B cell (primary cell): Measurements from ENCODE around the gene ZNF79. TPM values are rescaled to one million over a fixed set of nuclear protein-coding genes. Genes with fewer than 3 reads are reported as not detected.

ENCODE experiments used
- ATAC-seq: fragments of 200-7000 bp; cut with Tn5 transposase; one replicate; pipeline ENCODE4 v1.10.0; 2021; ENCODE audit warnings: low read depth, mild to moderate bottlenecking, moderate number of reproducible peaks, moderate library complexity
- CTCF ChIA-PET: fragments of 350-600 bp; sonication (Branson Sonifier 250); formaldehyde crosslinking; loops from one replicate; lab custom pipeline; 2021; ENCODE audit warnings: antibody characterized with exemption, inconsistent platforms; lab: Charles Lee
- POLR2A ChIA-PET: fragments of 350-600 bp; sonication (Branson Sonifier 250); formaldehyde crosslinking; loops from one replicate; lab custom pipeline; 2021; ENCODE audit warnings: antibody characterized with exemption; lab: Charles Lee
- DNase-seq: peaks from one replicate; pipeline ENCODE4 v3.0.0; 2013
- H2AFZ ChIP-seq: 2 replicates; pipeline ENCODE4 v1.6.1; 2012; ENCODE audit warnings: mild to moderate bottlenecking, low read depth, low read length; ENCODE audit not compliant: insufficient read depth, poor library complexity, severe bottlenecking
- H3K27ac ChIP-seq, 2 donors: 1 replicate in 1 of 2; 2 replicates in 1 of 2; pipeline ENCODE4 v1.5.1; 2012 to 2013; ENCODE audit warnings: low read length in 2 of 2, mild to moderate bottlenecking in 2 of 2, moderate library complexity in 1 of 2
- H3K27me3 ChIP-seq, 4 experiments: fragments of 200-600 bp in 1 of 4; sonication (generic) in 1 of 4; replicated peaks in 1 of 4; 1 replicate in 2 of 4; 2 replicates in 2 of 4; pipeline versions ENCODE4 v1.6.1 to v1.7.0; 2013 to 2016; ENCODE audit warnings: low read length in 3 of 4, mild to moderate bottlenecking in 2 of 4, mixed read lengths in 1 of 4, moderate library complexity in 1 of 4; ENCODE audit not compliant: insufficient read depth in 4 of 4, control insufficient read depth in 3 of 4; ENCODE audit errors: control extremely low read depth in 1 of 4
- H3K36me3 ChIP-seq, 2 experiments: replicated peaks in 1 of 2; 1 replicate in 1 of 2; 2 replicates in 1 of 2; pipeline versions ENCODE4 v1.6.1 to v1.7.1; 2013; ENCODE audit warnings: low read length in 1 of 2; ENCODE audit not compliant: insufficient read depth in 2 of 2, control insufficient read depth in 1 of 2; ENCODE audit errors: control extremely low read depth in 1 of 2, extremely low read depth in 1 of 2
- H3K4me1 ChIP-seq, 2 donors: fragments of 200-600 bp in 1 of 2; sonication (generic) in 1 of 2; 1 replicate in 1 of 2; 2 replicates in 1 of 2; pipeline versions ENCODE4 v1.5.1 to v1.6.1; 2013 to 2017; ENCODE audit warnings: low read length in 2 of 2; ENCODE audit not compliant: control insufficient read depth in 2 of 2, insufficient read depth in 2 of 2
- H3K4me2 ChIP-seq: replicated peaks from 2 replicates; pipeline ENCODE3; 2012; ENCODE audit warnings: mild to moderate bottlenecking, low read depth, low read length; ENCODE audit not compliant: poor library complexity, severe bottlenecking
- H3K4me3 ChIP-seq, 5 experiments: fragments of 200-600 bp in 1 of 5; sonication (generic) in 1 of 5; 1 replicate in 3 of 5; 2 replicates in 2 of 5; pipeline versions ENCODE4 v1.5.1 to v1.7.0; 2011 to 2016; ENCODE audit warnings: low read length in 4 of 5, mild to moderate bottlenecking in 4 of 5, low read depth in 2 of 5, control low read depth in 1 of 5, moderate library complexity in 1 of 5; ENCODE audit not compliant: insufficient read depth in 1 of 5; ENCODE audit errors: control extremely low read depth in 1 of 5, extremely low read depth in 1 of 5
- H3K79me2 ChIP-seq: fragments of 200-600 bp; sonication (generic); one replicate; pipeline ENCODE4 v1.6.0; 2016; ENCODE audit warnings: low read length; ENCODE audit not compliant: control insufficient read depth, insufficient read depth
- H3K9ac ChIP-seq: fragments of 200-600 bp; sonication (generic); 2 replicates; pipeline ENCODE4 v1.6.1; 2017; ENCODE audit warnings: mild to moderate bottlenecking, low read length, moderate library complexity
- H3K9me3 ChIP-seq, 3 donors: one replicate each; pipeline versions ENCODE4 v1.6.1 to v1.7.1; 2013; ENCODE audit warnings: low read length in 2 of 3; ENCODE audit not compliant: control insufficient read depth in 2 of 3, insufficient read depth in 1 of 3; ENCODE audit errors: control extremely low read depth in 1 of 3
- H4K20me1 ChIP-seq: 2 replicates; pipeline ENCODE4 v1.6.0; 2012; ENCODE audit warnings: mild to moderate bottlenecking, low read length; ENCODE audit not compliant: insufficient read depth, control insufficient read depth, poor library complexity, severe bottlenecking
- H3K27ac Mint-ChIP-seq: one replicate; pipeline ENCODE4 v1.8.0; 2021; ENCODE audit warnings: mixed read lengths
- H3K27me3 Mint-ChIP-seq: one replicate; pipeline ENCODE4 v1.8.0; 2021; ENCODE audit warnings: mixed read lengths
- H3K4me1 Mint-ChIP-seq: one replicate; pipeline ENCODE4 v1.8.0; 2021; ENCODE audit warnings: mixed read lengths
- H3K4me3 Mint-ChIP-seq: one replicate; pipeline ENCODE4 v1.8.0; 2021; ENCODE audit warnings: mixed read lengths
- H3K9me3 Mint-ChIP-seq: one replicate; pipeline ENCODE4 v1.8.0; 2022; ENCODE audit warnings: mixed read lengths; ENCODE audit not compliant: insufficient read depth
- CTCF ChIP-seq: fragments of 200-600 bp; IDR thresholded peaks from one replicate; pipeline ENCODE4 v1.8.0; 2022; ENCODE audit warnings: antibody characterized with exemption, mild to moderate bottlenecking
- EZH2 ChIP-seq: IDR thresholded peaks from 2 replicates; pipeline ENCODE4 v1.6.1; 2012; ENCODE audit warnings: borderline replicate concordance, low read depth, mild to moderate bottlenecking, moderate library complexity, low read length; ENCODE audit not compliant: insufficient read depth, poor library complexity, severe bottlenecking
- WGBS: methylation state at CpG from one replicate; pipeline ENCODE4 v1.1.5; 2013; ENCODE audit warnings: missing lambda C conversion rate; ENCODE audit not compliant: insufficient coverage; 5-methylcytosine and 5-hydroxymethylcytosine counted together
- intact Hi-C: fragments of 100-400 bp; cut with micrococcal nuclease; formaldehyde crosslinking; loops from one replicate; pipeline ENCODE4 v1.10.0; 2022
- polyA plus RNA-seq: library from polyadenylated mRNA; depleted of rRNA; stranded (reverse); fragments of >200 nt; gene quantifications from 2 replicates; pipeline ENCODE4 v1.2.3, GENCODE V29; 2012
- total RNA-seq, 2 donors: library from RNA; stranded (reverse); fragments of 120-200 nt in 1 of 2; gene quantifications; 1 replicate in 1 of 2; 2 replicates in 1 of 2; pipeline versions ENCODE4 v1.2.3 to v1.2.4, GENCODE V29; 2013 to 2022

Gene ZNF79
- total and polyA plus RNA-seq, 2 donors (not counting 1 experiment from before 2014, with no cell fraction given) = 4.8 to 16.1 TPM

GRCh38 chr9:127399736-127400269, 24.4 kb upstream of the ZNF79 start:
- POLR2A ChIA-PET = interaction anchor here (0.7 to 1.7 kb wide), 2 partner anchors 51 to 368 kb away, joined by 3 to 4 read pairs; partner anchors contain the start of genes LRSAM1 and RPL12

More at GRCh38 chr9:127399736-127400269, 24.4 kb upstream of the ZNF79 start:
- Histone ChIP-seq H3K36me3 (peaks cover 0 to 3% of the 10 kb centered on the region in 2 experiments), H2AFZ (no peak overlapping the region), H4K20me1 (no peaks in the 10 kb centered on the region), H3K9me3 (no peaks in the 10 kb centered on the region), H3K4me2 (no peak overlapping the region), H3K79me2 (peaks cover 8% of the 10 kb centered on the region), H3K27me3 (peaks cover 0 to 7% (median 2%) of the 10 kb centered on the region in 4 experiments), H3K4me3 (no peak overlapping the region), H3K9ac (no peak overlapping the region), H3K27ac (no peak overlapping the region), H3K4me1 (peaks cover 4 to 16% of the 10 kb centered on the region in 2 donors)
- DNase-seq (no peak), ATAC-seq (no peak)
- H3K4me1 Mint-ChIP-seq = peaks cover 14% of the 10 kb centered on the region
- no peak overlapping the region for H3K27ac Mint-ChIP-seq
- no peak overlapping the region for H3K4me3 Mint-ChIP-seq
- intact Hi-C loops = loop anchor here (5.0 kb wide), 1 partner anchor 317 kb away; the partner anchor contains the start of genes PTRH1 and TTC16
- CTCF ChIA-PET = interaction anchor here (0.7 to 1.0 kb wide), 6 partner anchors 111 to 335 kb away, joined by 3 to 5 read pairs (median 4); partner anchors contain the start of gene TOR2A
- H3K27me3 Mint-ChIP-seq = no peaks in the 10 kb centered on the region
- over 99% methylated on average over 14 of the region's 14 CpGs for WGBS
- TF ChIP-seq EZH2 (no peak), CTCF (no peak)
- H3K9me3 Mint-ChIP-seq = no peaks in the 10 kb centered on the region
